Posterior cingulate gyrus (tissue), 11 donors: ENCODE results near the gene MPST.
A peak's percentile ranks its signal among the peaks of the same experiment; 100 is the strongest.

ENCODE experiments used
- DNase-seq, 10 donors: peaks; one replicate each; pipeline versions ENCODE4 v3.0.0 to v3.0.0-alpha.2; 2020 to 2021; ENCODE audit warnings: mixed read lengths in 3 of 10
- intact Hi-C: fragments of 100-400 bp; cut with DNase I; formaldehyde crosslinking; loops from one replicate; pipeline ENCODE4 v1.15.1; 2023

The MPST gene

DNA sequence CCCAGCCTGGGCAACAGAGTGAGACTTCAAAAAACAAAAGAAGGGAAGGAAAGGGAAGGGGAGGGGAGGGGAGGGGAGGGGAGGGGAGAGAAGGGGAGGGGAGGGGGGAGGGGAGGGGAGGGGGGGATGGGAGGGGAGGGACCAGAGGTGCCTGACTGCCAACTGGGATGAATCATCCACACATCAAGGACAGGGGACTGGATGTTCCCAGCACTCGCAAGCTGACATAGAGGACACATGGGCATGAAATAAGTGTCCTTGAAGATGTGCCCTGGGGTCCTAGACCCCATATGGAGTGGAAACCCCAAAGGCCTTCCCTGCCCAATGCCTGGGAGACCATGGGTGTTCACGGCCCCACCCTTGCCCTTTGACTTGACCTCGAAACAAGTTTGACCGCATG lies 20.1 kb upstream of the MPST start:
- peak in 1 of 10 donors; percentile 44 for DNase-seq
- intact Hi-C loops: no loop called here

GRCh38 chr22:37000676-37001534 lies 18.6 kb upstream of the MPST start:
- peak in 1 of 10 donors; percentile 57 for DNase-seq
- intact Hi-C loops: no loop called here

DNA sequence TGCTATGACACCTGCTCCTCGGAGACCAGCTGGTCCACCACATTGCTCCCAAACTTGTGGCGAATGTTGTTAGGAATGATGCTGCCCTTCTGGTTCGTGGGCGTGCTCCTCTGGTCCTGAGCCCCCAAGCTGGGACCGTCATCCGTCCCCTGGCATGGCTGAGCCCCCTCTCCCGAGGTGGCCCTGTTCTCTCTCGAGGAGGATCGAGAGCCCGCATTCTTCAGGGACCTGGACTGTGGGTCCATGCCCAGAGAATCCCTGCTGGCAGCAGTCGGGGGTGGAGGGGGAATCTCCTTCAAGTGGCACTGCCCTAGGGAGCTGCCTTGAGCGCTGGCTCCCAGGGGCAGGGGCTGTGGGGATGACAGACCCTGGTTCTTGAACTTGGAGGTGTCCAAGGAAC lies 17.7 kb upstream of the MPST start:
- peak in 1 of 10 donors; percentile 52 for DNase-seq
- intact Hi-C loops: loop anchor here (2.0 kb wide), 1 partner anchor 15 kb away; no protein-coding TSS in a partner anchor

GRCh38 chr22:37002633-37003032 lies 16.9 kb upstream of the MPST start:
- intact Hi-C loops: loop anchor here (2.0 kb wide), 1 partner anchor 16 kb away; no protein-coding TSS in a partner anchor
- peak in 8 of 10 donors; percentile 49 to 93 (median 66) for DNase-seq

DNA sequence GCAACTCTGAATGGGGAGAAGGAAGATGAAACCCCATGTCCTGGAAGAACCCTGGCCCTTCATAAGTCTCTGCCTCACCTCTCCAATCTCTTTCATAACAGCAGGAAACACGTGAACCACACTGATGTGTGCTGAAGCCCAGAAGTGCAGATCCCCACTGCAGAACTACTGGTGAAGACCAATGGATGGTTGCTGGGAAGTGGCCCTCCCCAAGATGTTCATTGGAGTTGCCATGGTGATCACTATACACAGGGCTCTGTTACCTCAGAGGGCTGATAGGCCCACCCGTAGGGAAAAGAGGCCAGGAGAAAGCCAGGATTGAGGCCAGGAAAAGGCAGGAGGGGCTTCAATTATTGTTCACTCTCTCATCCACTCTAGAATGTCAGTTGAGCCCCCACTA lies 11.9 kb upstream of the MPST start:
- intact Hi-C loops: no loop called here
- no peak for DNase-seq

GRCh38 chr22:37008365-37008764 lies 11.2 kb upstream of the MPST start:
- no peak for DNase-seq
- intact Hi-C loops: no loop called here

GRCh38 chr22:37009490-37009889 lies 10.1 kb upstream of the MPST start:
- intact Hi-C loops: no loop called here
- DNase-seq: peak in 1 of 10 donors; percentile 51

GRCh38 chr22:37010174-37010573 lies 9.4 kb upstream of the MPST start:
- intact Hi-C loops: no loop called here
- DNase-seq: peak in 1 of 10 donors; percentile 55

DNA sequence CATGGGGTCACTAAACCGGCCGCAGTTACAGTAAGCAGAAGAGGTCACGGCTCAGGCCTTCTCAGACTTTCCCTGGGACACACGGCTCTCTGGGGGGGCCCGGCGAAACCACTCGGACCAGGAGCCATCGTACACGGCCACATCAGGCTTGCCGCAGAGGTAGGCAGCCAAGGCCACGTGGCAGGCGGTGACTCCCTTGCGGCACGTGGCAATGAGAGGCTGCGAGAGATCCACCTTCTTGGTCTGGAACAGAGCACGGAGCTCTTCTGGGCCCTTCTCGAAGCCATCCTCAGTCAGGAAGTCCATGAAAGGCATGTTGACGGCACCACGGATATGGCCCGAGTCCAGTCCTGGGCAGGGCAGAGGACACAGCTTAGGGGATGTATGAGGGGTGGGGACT lies 8.6 kb upstream of the MPST start:
- intact Hi-C loops: no loop called here

GRCh38 chr22:37011472-37011871 lies 8.1 kb upstream of the MPST start:
- DNase-seq: no peak
- intact Hi-C loops: no loop called here

More for the DNA sequence above, 8.6 kb upstream of the MPST start:
- peak in 2 of 10 donors; percentile 56 to 57 for DNase-seq

DNA sequence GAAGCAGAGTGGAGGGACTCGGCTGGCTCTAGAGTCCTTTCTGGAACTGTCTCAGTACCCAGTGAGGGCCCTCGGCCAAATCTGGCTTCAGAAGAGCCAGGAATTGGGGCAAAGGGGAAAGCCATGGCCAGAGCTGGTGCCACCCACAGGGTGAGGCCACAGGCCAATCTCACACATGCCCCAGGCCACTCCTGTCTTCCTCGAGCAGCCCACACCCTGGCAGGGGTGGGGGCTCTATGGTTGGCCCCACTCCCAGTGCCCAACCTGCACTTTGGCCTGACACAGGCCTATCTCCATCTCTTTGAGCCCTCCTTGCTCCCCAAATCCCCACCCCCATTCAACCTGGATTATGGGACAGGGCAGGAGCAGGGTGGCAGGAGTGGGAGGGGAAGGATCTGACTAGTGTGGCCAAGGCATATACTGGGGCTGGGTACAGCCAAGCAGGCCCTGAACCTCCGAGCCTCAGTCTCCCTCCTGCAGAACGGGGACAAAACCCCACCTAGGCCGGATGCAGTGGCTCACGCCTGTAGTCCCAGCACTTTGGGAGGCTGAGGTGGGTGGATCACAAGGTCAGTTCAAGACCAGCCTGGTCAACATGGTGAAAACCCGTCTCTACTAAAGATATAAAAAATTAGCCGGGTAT lies 7.2 kb upstream of the MPST start:
- peak in 5 of 10 donors; percentile 34 to 83 (median 66) for DNase-seq
- intact Hi-C loops: no loop called here

GRCh38 chr22:37012956-37013355 lies 6.6 kb upstream of the MPST start:
- intact Hi-C loops: no loop called here
- peak in 2 of 10 donors; percentile 9 to 45 for DNase-seq

DNA sequence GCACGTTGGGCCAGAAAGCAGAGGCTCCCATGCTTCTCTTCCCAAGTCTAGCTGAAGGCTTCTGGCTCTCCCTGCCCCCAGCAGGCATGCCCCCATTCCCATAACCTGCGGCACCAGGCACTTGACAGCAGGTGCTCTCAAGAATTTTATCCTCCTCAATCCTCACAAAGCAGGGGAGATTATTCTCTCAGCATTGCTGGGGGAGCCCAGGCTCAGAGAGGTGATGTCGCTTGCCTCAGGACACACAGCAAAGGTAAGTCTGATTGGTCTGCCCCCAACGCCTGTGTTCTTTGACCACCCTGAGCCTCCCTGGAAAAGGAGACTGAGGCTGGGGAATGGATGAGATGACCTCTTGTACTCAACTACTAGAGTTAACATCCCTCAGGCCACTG lies 5.1 kb upstream of the MPST start:
- intact Hi-C loops: no loop called here
- DNase-seq: peak in 2 of 10 donors; percentile 26 to 44

DNA sequence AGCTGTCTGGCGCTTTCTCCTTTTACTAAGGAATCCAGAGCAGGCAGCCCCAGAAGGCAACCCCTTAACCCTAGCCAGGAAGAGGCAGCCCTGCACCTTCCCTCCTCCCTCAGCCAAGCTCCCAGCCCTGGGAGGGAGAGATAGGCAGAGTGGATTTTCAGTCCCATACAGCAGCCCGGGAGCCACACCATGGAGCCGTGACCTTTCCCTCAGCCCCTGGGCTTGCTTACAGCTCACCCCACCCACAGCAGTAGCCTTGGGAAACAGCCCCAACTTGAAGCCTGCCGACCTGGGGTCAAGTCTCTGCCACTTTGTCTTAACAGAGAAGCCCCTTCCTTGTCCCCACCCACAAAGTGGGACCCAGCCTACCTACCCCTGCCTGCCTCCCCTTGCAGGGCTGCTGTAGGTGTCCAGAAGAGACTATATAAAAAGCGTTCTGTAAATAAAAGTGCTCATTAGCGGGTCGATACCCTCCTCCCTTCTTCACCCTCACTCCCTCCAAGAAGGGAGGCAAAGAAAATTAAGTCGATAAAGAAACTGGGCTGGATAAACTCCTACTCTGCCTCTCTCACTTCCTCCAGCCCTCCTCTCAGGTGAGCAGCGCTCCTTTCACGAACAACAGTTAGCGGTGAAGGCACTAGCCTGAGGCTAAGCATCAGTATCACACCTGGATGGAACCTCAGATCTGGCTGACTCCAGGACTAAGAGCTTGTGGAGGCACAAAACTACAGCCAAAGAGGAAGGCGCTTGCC lies 4.5 kb upstream of the MPST start:
- intact Hi-C loops: no loop called here
- DNase-seq: peak in 2 of 10 donors; percentile 45 to 55

DNA sequence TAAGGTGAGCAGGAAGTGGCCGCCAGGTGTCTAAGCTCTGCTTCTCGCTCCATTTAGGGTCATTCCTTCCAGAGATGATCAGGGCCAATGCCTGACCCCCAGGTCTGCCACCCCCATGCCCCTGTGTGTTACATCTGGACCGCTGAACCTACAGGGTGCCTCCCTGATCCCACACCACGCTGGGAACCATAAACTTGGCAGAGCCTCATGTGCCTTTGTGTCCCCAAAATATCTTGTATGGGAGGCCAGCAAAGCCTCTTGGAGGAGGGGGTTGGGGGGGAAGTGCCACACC lies 4.0 kb upstream of the MPST start:
- intact Hi-C loops: no loop called here
- DNase-seq: peak in 2 of 10 donors; percentile 22 to 49

DNA sequence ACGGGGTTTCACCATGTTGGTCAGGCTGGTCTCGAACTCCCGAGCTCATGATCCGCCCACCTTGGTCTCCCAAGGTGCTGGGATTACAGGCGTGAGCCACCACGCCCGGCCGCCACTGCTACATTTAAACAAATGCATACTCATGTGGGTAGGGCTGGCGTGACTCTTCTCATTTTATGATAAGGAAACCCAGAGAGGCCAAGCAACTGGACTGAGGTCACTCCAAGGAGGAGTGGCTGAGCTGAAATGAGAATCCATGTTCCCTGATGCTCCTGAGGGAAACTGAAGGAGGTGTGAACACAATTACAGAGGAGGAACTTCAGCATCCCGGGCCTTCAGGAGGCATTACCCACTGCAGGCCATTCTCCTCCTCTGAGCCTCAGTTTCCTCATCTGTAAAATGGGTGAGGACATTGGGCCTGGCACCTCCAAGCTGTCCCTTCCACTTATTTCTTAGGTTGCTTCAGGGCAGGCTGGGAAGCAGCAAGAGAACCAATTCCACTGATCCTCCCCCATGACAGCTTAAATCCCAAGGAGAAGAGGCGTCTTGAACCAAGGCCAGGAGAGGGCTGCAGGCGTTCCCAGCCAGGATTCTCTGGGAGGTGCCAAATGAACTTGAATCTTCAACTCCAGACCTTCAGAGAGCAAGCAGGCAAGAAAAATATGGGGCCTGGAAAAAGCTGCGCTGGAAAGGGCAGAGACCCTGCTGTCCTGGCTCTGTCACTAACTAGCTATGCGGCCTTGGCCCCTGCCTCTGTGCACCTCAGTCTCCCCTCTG lies 3.2 kb upstream of the MPST start:
- DNase-seq: peak in 2 of 10 donors; percentile 57 to 63
- intact Hi-C loops: no loop called here

DNA sequence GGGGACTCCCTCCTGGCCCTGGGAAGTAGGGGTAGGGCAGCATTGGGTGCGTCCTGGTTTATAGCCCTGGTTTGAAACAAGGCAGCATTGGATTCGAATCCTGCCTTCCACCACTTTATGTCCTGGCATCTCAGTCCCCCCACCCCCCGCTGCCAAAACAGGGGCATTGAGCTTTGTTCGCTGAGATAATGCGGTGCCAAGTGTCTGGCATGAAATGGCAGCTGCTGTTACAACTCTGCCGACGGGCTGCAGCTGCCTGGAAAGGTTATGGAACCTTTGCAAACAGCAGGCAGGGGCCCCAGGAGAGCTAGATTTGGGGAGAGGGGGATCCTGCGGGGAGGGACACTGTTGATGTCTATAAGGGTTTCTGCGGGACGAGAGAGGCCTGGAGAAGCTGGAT lies 2.2 kb upstream of the MPST start:
- intact Hi-C loops: no loop called here
- DNase-seq: peak in 3 of 10 donors; percentile 36 to 74 (median 46)

- intact Hi-C loops: no loop called here
Observed at GRCh38 chr22:37018086-37018814, 1.3 kb upstream of the MPST start.

DNA sequence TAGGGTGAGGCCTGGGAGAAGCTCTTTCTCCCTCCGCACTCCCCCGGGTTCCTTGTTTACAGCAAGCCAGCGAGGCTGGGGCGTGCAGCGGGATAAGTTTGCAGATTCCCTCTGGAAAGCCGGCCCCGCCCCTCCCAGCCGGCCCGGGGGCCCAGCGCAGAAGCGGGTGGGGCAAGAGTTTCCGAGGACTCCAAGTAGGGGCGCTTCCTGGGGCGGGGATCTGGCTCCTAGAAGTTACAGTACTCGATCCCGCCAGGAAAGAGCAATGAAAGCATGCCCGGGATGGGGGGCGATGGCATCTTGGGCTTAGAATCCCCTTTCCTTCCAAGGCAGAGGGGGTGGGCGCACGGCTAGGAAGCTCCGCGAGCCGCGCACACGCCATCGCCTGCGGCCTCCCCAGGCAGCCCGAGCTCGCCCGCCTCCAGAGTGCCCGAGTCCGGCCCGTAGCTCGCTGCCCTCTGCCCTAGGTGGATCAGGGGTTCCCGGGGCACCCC lies 680 bp upstream of the MPST start:
- intact Hi-C loops: no loop called here
- DNase-seq: peak in 5 of 10 donors; percentile 31 to 89 (median 83)

More at GRCh38 chr22:37018086-37018814, 1.3 kb upstream of the MPST start:
- DNase-seq: peak in 4 of 10 donors; percentile 28 to 85 (median 72)

GRCh38 chr22:37020192-37020479 lies 594 bp downstream of the MPST start:
- DNase-seq: peak in 1 of 10 donors; percentile 84
- intact Hi-C loops: no loop called here
